ENCODE measurements around the gene TXNDC12.
"Not testable (repeated sequence)": the region's sequence is repeated elsewhere in the genome, so short reads cannot be mapped to it uniquely, and the experiment has no call there.

The TXNDC12 gene

GRCh38 chr1:52059321-52059720 lies 4.3 kb upstream of the TXNDC12 start:
- DNase-seq (ENCODE audit: low read depth in 1 of 2, low spot score in 1 of 2), result no peak
- TF ChIP-seq JUND (IDR thresholded peaks at IDR 0.05; ENCODE audit: low read depth), result no peak
- in situ Hi-C loops (cut with HindIII; ENCODE audit: low pct_unique_long_range_greater_than_20kb, low sequenced_read_pairs), result no loop called here

DNA sequence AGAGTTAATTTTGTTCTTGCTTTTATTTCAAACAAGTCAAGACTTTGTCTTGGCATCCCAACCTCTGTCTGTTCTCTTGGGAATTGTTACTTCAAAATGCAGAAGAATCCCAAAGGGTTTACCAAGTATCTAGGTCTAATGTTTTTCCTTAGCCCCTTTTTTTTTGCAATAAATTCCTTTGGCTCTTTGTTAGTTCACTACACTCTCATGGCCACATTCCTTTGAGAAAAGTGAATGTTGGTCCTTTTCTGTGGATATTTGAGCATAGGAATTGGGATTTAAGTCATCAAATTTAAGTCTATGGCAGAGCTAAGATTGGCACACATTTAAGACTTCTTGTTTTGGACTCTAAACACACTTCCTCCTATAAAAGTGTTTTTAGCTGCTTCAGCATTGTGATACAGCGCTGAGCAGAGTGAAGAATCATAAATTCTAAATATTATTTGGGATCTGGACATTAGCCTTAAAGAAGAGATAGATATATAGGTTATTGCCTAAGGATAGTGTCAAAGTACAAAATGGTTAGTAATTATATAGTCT lies 3.0 kb upstream of the TXNDC12 start:
- no peak for TF ChIP-seq JUND (IDR thresholded peaks at IDR 0.05; ENCODE audit: low read depth)
- DNase-seq (ENCODE audit: low read depth in 1 of 2, low spot score in 1 of 2), result no peak
- in situ Hi-C loops (cut with HindIII; ENCODE audit: low pct_unique_long_range_greater_than_20kb, low sequenced_read_pairs), result no loop called here

GRCh38 chr1:52057255-52057654 lies 2.3 kb upstream of the TXNDC12 start:
- DNase-seq (ENCODE audit: low read depth in 1 of 2, low spot score in 1 of 2), result no peak
- TF ChIP-seq JUND (IDR thresholded peaks at IDR 0.05; ENCODE audit: low read depth), result no peak
- in situ Hi-C loops (cut with HindIII; ENCODE audit: low pct_unique_long_range_greater_than_20kb, low sequenced_read_pairs), result no loop called here

DNA sequence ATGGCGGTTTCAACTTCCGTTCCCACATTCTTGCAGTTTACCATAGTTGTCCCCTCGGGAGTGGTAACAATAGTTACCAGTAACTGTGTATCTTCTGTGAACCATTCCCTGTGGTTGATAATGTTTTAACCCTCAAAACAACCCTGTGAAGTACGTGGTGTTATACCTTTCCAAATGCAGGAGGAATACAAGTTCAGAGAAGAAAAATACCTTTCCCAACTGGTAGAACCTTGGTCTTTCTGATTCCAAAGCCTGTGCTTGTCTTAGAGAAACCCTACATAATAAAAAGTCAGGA lies 1.9 kb upstream of the TXNDC12 start:
- no peak for DNase-seq (ENCODE audit: low read depth in 1 of 2, low spot score in 1 of 2)
- in situ Hi-C loops (cut with HindIII; ENCODE audit: low pct_unique_long_range_greater_than_20kb, low sequenced_read_pairs), result no loop called here
- no peak for TF ChIP-seq JUND (IDR thresholded peaks at IDR 0.05; ENCODE audit: low read depth)

GRCh38 chr1:52056163-52056936 lies 1.4 kb upstream of the TXNDC12 start, which contains the start of gene BTF3L4:
TSS of gene BTF3L4 (plus strand) at chr1:52056295. CDS start at chr1:52059848, 3,553 bp downstream.
- in situ Hi-C loops (cut with HindIII; ENCODE audit: low pct_unique_long_range_greater_than_20kb, low sequenced_read_pairs), result no loop called here
- no peak for TF ChIP-seq JUND (IDR thresholded peaks at IDR 0.05; ENCODE audit: low read depth)
- peak; percentile 80 to 93 for DNase-seq (ENCODE audit: low read depth in 1 of 2, low spot score in 1 of 2)

GRCh38 chr1:52055866-52056162 lies 823 bp upstream of the TXNDC12 start:
- DNase-seq (ENCODE audit: low read depth in 1 of 2, low spot score in 1 of 2), result no peak
- in situ Hi-C loops (cut with HindIII; ENCODE audit: low pct_unique_long_range_greater_than_20kb, low sequenced_read_pairs), result no loop called here
- no peak for TF ChIP-seq JUND (IDR thresholded peaks at IDR 0.05; ENCODE audit: low read depth)

DNA sequence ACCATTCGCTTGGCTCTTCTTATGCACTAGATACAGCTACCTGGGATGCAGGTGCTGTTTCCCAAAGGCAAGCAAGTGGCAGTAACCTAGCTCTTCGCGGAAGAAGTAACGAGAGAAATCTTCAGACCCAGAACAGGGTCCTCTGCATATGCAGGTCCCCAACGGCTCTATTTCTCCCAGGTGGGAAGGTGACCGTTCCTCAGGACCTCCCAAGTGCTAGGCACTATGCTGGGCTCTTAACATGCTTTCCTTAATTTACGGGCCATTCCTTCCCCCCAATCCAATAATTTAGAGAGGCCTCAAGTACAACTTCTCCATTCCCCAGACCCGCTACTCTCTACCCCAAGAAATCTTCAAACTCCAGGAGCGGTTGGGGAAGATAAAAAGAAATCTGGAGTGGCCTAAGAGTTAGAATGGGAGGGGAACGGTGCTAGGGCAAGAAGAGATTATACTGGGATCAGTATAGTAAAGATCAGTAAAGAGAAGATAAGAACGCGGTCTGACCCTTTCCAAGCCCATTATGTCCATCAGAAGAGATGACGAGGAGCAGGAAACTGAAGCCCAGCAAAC lies 410 bp downstream of the TXNDC12 start:
- DNase-seq (ENCODE audit: low read depth in 1 of 2, low spot score in 1 of 2), result no peak
- TF ChIP-seq JUND (IDR thresholded peaks at IDR 0.05; ENCODE audit: low read depth), result no peak
- in situ Hi-C loops (cut with HindIII; ENCODE audit: low pct_unique_long_range_greater_than_20kb, low sequenced_read_pairs), result no loop called here

GRCh38 chr1:52053862-52054261 lies 1.1 kb downstream of the TXNDC12 start:
- in situ Hi-C loops (cut with HindIII; ENCODE audit: low pct_unique_long_range_greater_than_20kb, low sequenced_read_pairs), result no loop called here
- TF ChIP-seq JUND (IDR thresholded peaks at IDR 0.05; ENCODE audit: low read depth), result no peak
- DNase-seq (ENCODE audit: low read depth in 1 of 2, low spot score in 1 of 2), result no peak

GRCh38 chr1:52049337-52049736 lies 5.7 kb downstream of the TXNDC12 start:
- in situ Hi-C loops (cut with HindIII; ENCODE audit: low pct_unique_long_range_greater_than_20kb, low sequenced_read_pairs); DNase-seq (ENCODE audit: low read depth in 1 of 2, low spot score in 1 of 2): not testable (repeated sequence)

DNA sequence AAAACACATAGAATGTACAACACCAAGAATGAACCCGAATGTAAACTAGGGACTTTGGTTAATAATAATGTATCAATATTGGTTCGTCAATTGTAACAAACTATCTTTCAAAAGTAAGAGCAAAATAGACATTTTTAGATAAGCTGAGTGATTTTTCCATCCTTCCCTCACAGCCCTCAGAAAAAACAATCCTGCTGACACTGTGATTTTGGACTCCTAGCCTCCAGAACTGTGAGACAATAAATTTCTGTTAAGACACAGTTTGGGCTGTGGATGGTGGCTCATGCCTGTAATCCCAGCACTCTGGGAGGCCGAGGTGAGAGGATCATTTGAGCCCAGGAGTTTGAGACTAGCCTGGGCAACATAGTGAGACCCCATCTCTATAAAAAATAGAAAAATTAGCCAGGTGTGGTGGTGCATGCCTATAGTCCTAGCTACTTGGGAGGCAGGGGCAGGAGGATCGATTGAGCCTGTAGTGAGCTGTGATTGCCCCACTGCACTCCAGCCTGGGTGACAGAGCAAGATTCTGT lies 9.3 kb downstream of the TXNDC12 start:
- in situ Hi-C loops (cut with HindIII; ENCODE audit: low pct_unique_long_range_greater_than_20kb, low sequenced_read_pairs); DNase-seq (ENCODE audit: low read depth in 1 of 2, low spot score in 1 of 2): not testable (repeated sequence)

- in situ Hi-C loops (cut with HindIII; ENCODE audit: low pct_unique_long_range_greater_than_20kb, low sequenced_read_pairs), result no loop called here
- TF ChIP-seq JUND (IDR thresholded peaks at IDR 0.05; ENCODE audit: low read depth), result no peak
- DNase-seq (ENCODE audit: low read depth in 1 of 2, low spot score in 1 of 2), result no peak
Measured at GRCh38 chr1:52045236-52045635, 9.8 kb downstream of the TXNDC12 start.

GRCh38 chr1:52041551-52042185 lies 13.3 kb downstream of the TXNDC12 start:
- in situ Hi-C loops (cut with HindIII; ENCODE audit: low pct_unique_long_range_greater_than_20kb, low sequenced_read_pairs), result no loop called here
- no peak for DNase-seq (ENCODE audit: low read depth in 1 of 2, low spot score in 1 of 2)
- TF ChIP-seq JUND (IDR thresholded peaks at IDR 0.05; ENCODE audit: low read depth), result no peak

GRCh38 chr1:52037909-52038308 lies 17.1 kb downstream of the TXNDC12 start:
- no peak for DNase-seq (ENCODE audit: low read depth in 1 of 2, low spot score in 1 of 2)
- in situ Hi-C loops (cut with HindIII; ENCODE audit: low pct_unique_long_range_greater_than_20kb, low sequenced_read_pairs), result no loop called here
- no peak for TF ChIP-seq JUND (IDR thresholded peaks at IDR 0.05; ENCODE audit: low read depth)
